ENCODE results near the gene ABHD1. TPM values are rescaled to one million over a fixed set of nuclear protein-coding genes. Genes with fewer than 3 reads are reported as not detected.

ABHD1 gene
- polyA plus RNA-seq, 3 donors from 2014 or later, result 0.38 to 5.5 (median 1.5) TPM

GRCh38 chr2:27092696-27093429 lies 30.8 kb upstream of the ABHD1 start:
- no peak for DNase-seq
- Mint-ChIP-seq H3K27me3 (ENCODE audit: low read depth in 3 of 3) (peaks cover 0 to 2% (median 0%) of the 10 kb centered on the region in 3 donors), H3K9me3 (no peaks in the 10 kb centered on the region), H3K27ac (no peak overlapping the region), H3K36me3 (no peaks in the 10 kb centered on the region), H3K4me3 (no peak overlapping the region), H3K4me1 (peaks cover 9 to 15% of the 10 kb centered on the region in 2 donors)

GRCh38 chr2:27093430-27094352 lies 29.9 kb upstream of the ABHD1 start:
- Mint-ChIP-seq H3K4me3 (no peak overlapping the region), H3K4me1 (peaks cover 9 to 15% of the 10 kb centered on the region in 2 donors), H3K36me3 (no peaks in the 10 kb centered on the region), H3K27me3 (ENCODE audit: low read depth in 3 of 3) (no peaks in the 10 kb centered on the region), H3K27ac (no peak overlapping the region), H3K9me3 (no peaks in the 10 kb centered on the region)
- DNase-seq, result no peak

DNA sequence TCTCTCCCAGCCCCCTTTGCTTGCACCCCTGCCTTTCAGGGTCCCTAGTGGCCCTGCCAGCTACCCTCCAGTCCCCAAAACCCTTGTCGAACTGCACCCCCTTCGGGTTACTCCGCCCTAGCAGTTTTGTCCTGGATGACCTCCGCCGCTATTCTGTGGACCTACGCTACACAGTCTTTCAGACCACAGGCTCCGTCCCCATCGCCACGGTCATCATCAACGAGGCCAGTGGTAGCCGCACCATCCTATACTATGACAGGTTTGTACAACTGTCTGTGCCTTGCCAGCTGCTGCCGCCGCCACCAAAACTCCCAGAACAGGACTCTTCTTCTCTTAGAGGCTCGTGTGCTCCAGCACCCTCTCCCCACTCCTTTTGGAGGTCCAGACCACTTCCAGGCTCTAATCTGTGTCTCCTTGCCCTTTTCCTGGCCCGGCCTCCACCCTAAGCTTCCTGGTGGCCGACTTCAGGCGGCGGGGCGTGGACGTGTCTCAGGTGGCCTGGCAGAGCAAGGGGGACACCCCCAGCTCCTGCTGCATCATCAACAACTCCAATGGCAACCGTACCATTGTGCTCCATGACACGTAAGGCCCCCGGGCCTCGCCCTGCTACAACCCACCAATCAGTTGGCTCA lies 29.1 kb upstream of the ABHD1 start:
- Mint-ChIP-seq H3K4me1 (peaks cover 9 to 15% of the 10 kb centered on the region in 2 donors), H3K4me3 (no peak overlapping the region), H3K27ac (no peak overlapping the region), H3K9me3 (no peaks in the 10 kb centered on the region), H3K36me3 (no peaks in the 10 kb centered on the region), H3K27me3 (ENCODE audit: low read depth in 3 of 3) (no peaks in the 10 kb centered on the region)
- no peak for DNase-seq

GRCh38 chr2:27095427-27095744 lies 28.2 kb upstream of the ABHD1 start:
- Mint-ChIP-seq H3K4me3 (peak overlapping the region in 2 of 5 donors; percentile 28 to 48), H3K9me3 (no peaks in the 10 kb centered on the region), H3K27me3 (ENCODE audit: low read depth in 3 of 3) (no peaks in the 10 kb centered on the region), H3K27ac (peak overlapping the region in 1 of 6 donors; percentile 40), H3K36me3 (no peaks in the 10 kb centered on the region), H3K4me1 (peaks cover 7 to 15% of the 10 kb centered on the region in 2 donors)
- no peak for DNase-seq

GRCh38 chr2:27095745-27096651 lies 27.6 kb upstream of the ABHD1 start:
- Mint-ChIP-seq H3K27me3 (ENCODE audit: low read depth in 3 of 3) (no peaks in the 10 kb centered on the region), H3K4me1 (peaks cover 7 to 15% of the 10 kb centered on the region in 2 donors), H3K4me3 (peak overlapping the region; percentile 28 to 58 (median 54)), H3K36me3 (no peaks in the 10 kb centered on the region), H3K27ac (peak overlapping the region in 1 of 6 donors; percentile 40), H3K9me3 (no peaks in the 10 kb centered on the region)
- DNase-seq, result peak in 2 of 3 donors; percentile 25 to 31

DNA sequence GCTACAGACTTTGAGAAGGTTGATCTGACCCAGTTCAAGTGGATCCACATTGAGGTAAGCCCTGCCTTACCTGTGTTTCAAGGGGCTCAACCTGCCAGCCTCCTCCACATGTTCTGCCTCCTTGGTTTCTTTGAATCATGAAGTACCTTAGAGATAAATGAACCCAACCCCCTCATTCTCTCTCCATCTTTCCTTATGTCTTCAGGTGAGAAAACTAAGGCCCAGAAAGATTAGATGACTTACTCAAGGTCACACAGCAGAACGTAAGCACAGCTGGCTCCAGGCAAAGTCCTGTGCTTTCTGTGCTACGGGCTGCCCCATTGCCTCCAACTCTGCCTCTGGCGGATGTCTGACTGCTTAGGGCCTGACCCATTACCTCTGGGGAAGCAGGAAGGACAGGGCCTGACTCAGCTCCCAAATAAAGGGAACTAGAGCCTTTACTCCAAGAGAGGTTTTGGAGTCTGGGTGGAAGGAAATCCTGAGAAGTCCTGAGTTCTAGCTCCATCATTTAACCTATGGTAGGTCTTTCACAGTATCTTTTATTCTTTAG lies 26.8 kb upstream of the ABHD1 start:
- peak overlapping the region in 1 of 6 donors; percentile 36 for H3K27ac Mint-ChIP-seq
- H3K4me1 Mint-ChIP-seq, result peaks cover 7 to 15% of the 10 kb centered on the region in 2 donors
- no peak for DNase-seq
- no peaks in the 10 kb centered on the region for H3K9me3 Mint-ChIP-seq
- no peak overlapping the region for H3K4me3 Mint-ChIP-seq
- no peaks in the 10 kb centered on the region for H3K36me3 Mint-ChIP-seq
- H3K27me3 Mint-ChIP-seq (ENCODE audit: low read depth in 3 of 3), result peaks cover 0 to 2% (median 0%) of the 10 kb centered on the region in 3 donors

- Mint-ChIP-seq H3K4me1 (peaks cover 7 to 15% of the 10 kb centered on the region in 2 donors), H3K27me3 (ENCODE audit: low read depth in 3 of 3) (peaks cover 0 to 2% (median 2%) of the 10 kb centered on the region in 3 donors), H3K9me3 (no peaks in the 10 kb centered on the region), H3K4me3 (no peak overlapping the region), H3K27ac (no peak overlapping the region), H3K36me3 (no peaks in the 10 kb centered on the region)
- no peak for DNase-seq
These were observed 26.3 kb upstream of the ABHD1 start for GRCh38 chr2:27097341-27097740.

DNA sequence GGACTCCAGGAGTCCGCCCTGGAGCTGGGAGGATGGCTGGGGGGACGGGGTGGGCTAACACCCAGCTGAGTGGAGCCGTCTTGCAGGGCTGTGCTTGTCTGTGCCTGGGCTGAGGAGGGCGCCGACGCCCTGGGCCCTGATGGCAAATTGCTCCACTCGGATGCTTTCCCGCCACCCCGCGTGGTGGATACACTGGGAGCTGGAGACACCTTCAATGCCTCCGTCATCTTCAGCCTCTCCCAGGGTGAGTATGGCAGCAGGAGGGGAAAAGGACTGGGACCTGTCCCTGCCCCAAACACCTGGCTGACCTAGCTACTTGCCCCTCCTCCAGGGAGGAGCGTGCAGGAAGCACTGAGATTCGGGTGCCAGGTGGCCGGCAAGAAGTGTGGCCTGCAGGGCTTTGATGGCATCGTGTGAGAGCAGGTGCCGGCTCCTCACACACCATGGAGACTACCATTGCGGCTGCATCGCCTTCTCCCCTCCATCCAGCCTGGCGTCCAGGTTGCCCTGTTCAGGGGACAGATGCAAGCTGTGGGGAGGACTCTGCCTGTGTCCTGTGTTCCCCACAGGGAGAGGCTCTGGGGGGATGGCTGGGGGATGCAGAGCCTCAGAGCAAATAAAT lies 24.2 kb upstream of the ABHD1 start:
- no peak for DNase-seq
- Mint-ChIP-seq H3K4me1 (peaks cover 7 to 15% of the 10 kb centered on the region in 2 donors), H3K9me3 (no peaks in the 10 kb centered on the region), H3K27ac (no peak overlapping the region), H3K4me3 (no peak overlapping the region), H3K36me3 (no peaks in the 10 kb centered on the region), H3K27me3 (ENCODE audit: low read depth in 3 of 3) (peaks cover 0 to 4% (median 4%) of the 10 kb centered on the region in 3 donors)

GRCh38 chr2:27100036-27100435 lies 23.6 kb upstream of the ABHD1 start:
- Mint-ChIP-seq H3K4me3 (no peak overlapping the region), H3K36me3 (no peaks in the 10 kb centered on the region), H3K27me3 (ENCODE audit: low read depth in 3 of 3) (peaks cover 0 to 4% (median 4%) of the 10 kb centered on the region in 3 donors), H3K4me1 (peaks cover 7 to 15% of the 10 kb centered on the region in 2 donors), H3K27ac (no peak overlapping the region), H3K9me3 (no peaks in the 10 kb centered on the region)
- no peak for DNase-seq

GRCh38 chr2:27102329-27102728 lies 21.3 kb upstream of the ABHD1 start:
- H3K4me1 Mint-ChIP-seq, result no peaks in the 10 kb centered on the region
- no peak overlapping the region for H3K27ac Mint-ChIP-seq
- DNase-seq, result no peak
- H3K9me3 Mint-ChIP-seq, result no peaks in the 10 kb centered on the region
- no peak overlapping the region for H3K4me3 Mint-ChIP-seq
- peaks cover 0 to 6% (median 4%) of the 10 kb centered on the region in 3 donors for H3K27me3 Mint-ChIP-seq (ENCODE audit: low read depth in 3 of 3)
- no peaks in the 10 kb centered on the region for H3K36me3 Mint-ChIP-seq

DNA sequence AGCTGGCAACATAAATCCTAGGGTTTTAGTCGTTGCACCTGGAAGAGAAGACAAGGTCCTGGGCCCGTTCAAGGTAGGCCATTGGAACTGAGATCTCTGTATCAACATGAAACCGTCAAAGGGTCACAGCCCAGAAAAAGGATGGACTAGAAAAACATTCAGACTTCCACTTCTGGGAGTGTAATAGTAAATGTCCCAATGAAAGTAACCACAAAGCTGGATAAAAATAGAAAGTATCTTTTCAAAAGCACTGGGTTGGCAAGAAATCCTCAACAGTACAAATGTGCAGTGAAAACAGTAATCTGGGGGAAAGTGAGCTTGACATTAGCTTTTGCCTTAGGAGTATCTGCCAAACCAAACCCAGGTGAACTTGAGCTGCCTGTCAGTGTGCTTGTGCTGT lies 17.6 kb upstream of the ABHD1 start:
- Mint-ChIP-seq H3K36me3 (no peaks in the 10 kb centered on the region), H3K4me3 (no peak overlapping the region), H3K4me1 (no peaks in the 10 kb centered on the region), H3K27me3 (ENCODE audit: low read depth in 3 of 3) (peaks cover 4 to 6% (median 6%) of the 10 kb centered on the region in 3 donors), H3K27ac (no peak overlapping the region), H3K9me3 (no peaks in the 10 kb centered on the region)
- no peak for DNase-seq

GRCh38 chr2:27108221-27108620 lies 15.4 kb upstream of the ABHD1 start:
- DNase-seq, result no peak
- H3K36me3 Mint-ChIP-seq, result no peaks in the 10 kb centered on the region
- no peak overlapping the region for H3K4me3 Mint-ChIP-seq
- no peaks in the 10 kb centered on the region for H3K9me3 Mint-ChIP-seq
- no peak overlapping the region for H3K27ac Mint-ChIP-seq
- H3K4me1 Mint-ChIP-seq, result no peaks in the 10 kb centered on the region
- peaks cover 2 to 9% (median 2%) of the 10 kb centered on the region in 3 donors for H3K27me3 Mint-ChIP-seq (ENCODE audit: low read depth in 3 of 3)
